Neural progenitor cell (in vitro differentiated cells): ENCODE data around the gene VPS26A. TPM values are rescaled to one million over a fixed set of nuclear protein-coding genes. Genes with fewer than 3 reads are reported as not detected.

Experiments
- DNase-seq: peaks from one replicate; pipeline ENCODE4 v3.0.0-alpha.2; 2016; ENCODE audit warnings: low spot score
- H2AFZ ChIP-seq: fragments of 200-600 bp; sonication (generic); replicated peaks from 2 replicates; pipeline ENCODE4 v1.6.1; 2016; ENCODE audit warnings: antibody characterized with exemption
- H3F3A ChIP-seq: fragments of 200-600 bp; sonication (generic); 2 replicates; pipeline ENCODE4 v1.6.1; 2016; ENCODE audit warnings: antibody characterized with exemption, low read depth
- H3K27ac ChIP-seq: fragments of 200-600 bp; sonication (generic); 2 replicates; pipeline ENCODE4 v1.5.1; 2016; ENCODE audit warnings: mild to moderate bottlenecking
- H3K27me3 ChIP-seq: fragments of 200-600 bp; sonication (generic); 2 replicates; pipeline ENCODE4 v1.6.1; 2016; ENCODE audit warnings: mild to moderate bottlenecking, moderate library complexity
- H3K36me3 ChIP-seq: fragments of 200-600 bp; sonication (generic); 2 replicates; pipeline ENCODE4 v1.5.1; 2016
- H3K4me1 ChIP-seq: fragments of 200-600 bp; sonication (generic); 2 replicates; pipeline ENCODE4 v1.6.1; 2016; ENCODE audit warnings: mixed run types
- H3K4me2 ChIP-seq: fragments of 200-600 bp; sonication (generic); 2 replicates; pipeline ENCODE4 v1.6.1; 2016
- H3K4me3 ChIP-seq: fragments of 200-600 bp; sonication (generic); 2 replicates; pipeline ENCODE4 v1.5.1; 2016
- H3K79me2 ChIP-seq: fragments of 200-600 bp; sonication (generic); 2 replicates; pipeline ENCODE4 v1.6.1; 2016; ENCODE audit warnings: low read depth
- H3K9ac ChIP-seq: fragments of 200-600 bp; sonication (generic); 2 replicates; pipeline ENCODE4 v1.6.1; 2016
- H3K9me3 ChIP-seq: fragments of 200-600 bp; sonication (generic); 2 replicates; pipeline ENCODE4 v1.5.1; 2016; ENCODE audit warnings: low read depth
- H4K20me1 ChIP-seq: fragments of 200-600 bp; sonication (generic); 2 replicates; pipeline ENCODE4 v1.6.1; 2016; ENCODE audit warnings: low read depth
- H3K27ac Mint-ChIP-seq: 3 replicates; pipeline ENCODE4 v1.8.0; 2021; ENCODE audit warnings: mixed read lengths
- H3K27me3 Mint-ChIP-seq: 2 replicates; pipeline ENCODE4 v1.8.0; 2022; ENCODE audit warnings: low read depth, mild to moderate bottlenecking, inconsistent platforms, moderate library complexity, mixed read lengths; ENCODE audit not compliant: insufficient read depth
- H3K36me3 Mint-ChIP-seq: 3 replicates; pipeline ENCODE4 v1.8.0; 2021; ENCODE audit warnings: mixed read lengths
- H3K4me1 Mint-ChIP-seq: 3 replicates; pipeline ENCODE4 v1.8.0; 2021; ENCODE audit warnings: mixed read lengths
- H3K4me3 Mint-ChIP-seq: 3 replicates; pipeline ENCODE4 v1.8.0; 2021; ENCODE audit warnings: mild to moderate bottlenecking, moderate library complexity, mixed read lengths
- H3K9me3 Mint-ChIP-seq: 3 replicates; pipeline ENCODE4 v1.8.0; 2020; ENCODE audit warnings: mixed read lengths
- EZH2 ChIP-seq: fragments of 200-600 bp; sonication (generic); IDR thresholded peaks from 2 replicates; pipeline ENCODE4 v1.6.1; 2017; ENCODE audit warnings: antibody characterized with exemption, mild to moderate bottlenecking, moderate library complexity
- EZH2phosphoT487 ChIP-seq: fragments of 200-600 bp; sonication (generic); IDR thresholded peaks from 2 replicates; pipeline ENCODE4 v1.6.1; 2017; ENCODE audit warnings: antibody characterized with exemption
- total RNA-seq: library from RNA; depleted of rRNA; stranded (reverse); fragments of >200 nt; gene quantifications from 2 replicates; pipeline ENCODE4 v1.2.3, GENCODE V29; 2015; ENCODE audit warnings: low replicate concordance
- TF ChIP-seq, protein P1 (sequence below): fragments of 200-600 bp; sonication (generic); IDR thresholded peaks from 2 replicates; pipeline ENCODE4 v1.5.1; 2017; ENCODE audit warnings: antibody characterized with exemption, mild to moderate bottlenecking

The VPS26A gene
- total RNA-seq, 1 donor from 2014 or later = 56.0 TPM

DNA sequence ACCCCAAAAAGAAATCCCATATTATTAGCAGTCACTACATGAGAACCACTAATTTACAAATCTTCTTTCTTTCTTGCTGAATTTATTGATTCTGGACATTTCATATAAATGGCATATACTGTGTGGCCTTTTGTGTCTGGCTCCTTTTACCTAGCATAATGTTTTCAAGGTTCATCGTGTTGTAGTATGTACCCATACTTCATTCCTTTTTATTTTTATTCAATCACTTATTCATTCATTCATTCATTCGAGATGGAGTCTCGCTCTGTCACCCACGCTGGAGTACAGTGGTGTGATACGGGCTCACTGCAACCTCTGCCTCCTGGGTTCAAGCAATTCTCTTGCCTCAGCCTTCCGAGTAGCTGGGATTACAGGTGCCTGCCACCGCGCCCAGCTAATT is 21.9 kb downstream of the VPS26A start:
- peaks cover 79% of the 10 kb centered on the region for H3K79me2 ChIP-seq
- no peaks in the 10 kb centered on the region for H3K27me3 Mint-ChIP-seq
- no peak for DNase-seq

DNA sequence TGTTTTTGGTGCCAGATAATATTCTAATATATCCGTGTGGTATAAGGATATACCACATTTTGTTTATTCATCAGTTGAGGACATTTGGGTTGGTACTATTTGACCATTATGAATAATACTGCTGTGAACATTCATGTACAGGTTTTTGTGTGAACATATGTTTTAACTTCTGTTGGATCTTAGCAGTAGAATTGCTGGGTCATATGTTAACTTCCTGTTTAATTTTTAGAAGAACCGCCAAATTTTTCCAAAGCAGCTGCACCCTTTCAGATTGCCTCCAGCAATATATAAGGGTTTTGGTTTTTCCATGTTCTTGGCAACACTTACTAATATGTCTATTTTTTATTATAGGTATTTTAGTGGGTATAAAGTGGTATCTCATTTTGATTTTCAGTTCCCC is 22.8 kb downstream of the VPS26A start:
- H3K4me3 Mint-ChIP-seq = no peak overlapping the region
- no peak overlapping the region for H3K27ac Mint-ChIP-seq
- Histone ChIP-seq H3K9ac (no peak overlapping the region), H2AFZ (no peak overlapping the region), H3K9me3 (no peaks in the 10 kb centered on the region), H3K27ac (no peak overlapping the region), H3K36me3 (no peaks in the 10 kb centered on the region), H3K4me1 (no peaks in the 10 kb centered on the region), H3K4me3 (no peak overlapping the region), H4K20me1 (peaks cover 12% of the 10 kb centered on the region), H3F3A (no peaks in the 10 kb centered on the region), H3K79me2 (peaks cover 75% of the 10 kb centered on the region), H3K4me2 (no peak overlapping the region), H3K27me3 (no peaks in the 10 kb centered on the region)
- TF ChIP-seq EZH2phosphoT487 (no peak), EZH2 (no peak)
- TF ChIP-seq, protein P1, sequence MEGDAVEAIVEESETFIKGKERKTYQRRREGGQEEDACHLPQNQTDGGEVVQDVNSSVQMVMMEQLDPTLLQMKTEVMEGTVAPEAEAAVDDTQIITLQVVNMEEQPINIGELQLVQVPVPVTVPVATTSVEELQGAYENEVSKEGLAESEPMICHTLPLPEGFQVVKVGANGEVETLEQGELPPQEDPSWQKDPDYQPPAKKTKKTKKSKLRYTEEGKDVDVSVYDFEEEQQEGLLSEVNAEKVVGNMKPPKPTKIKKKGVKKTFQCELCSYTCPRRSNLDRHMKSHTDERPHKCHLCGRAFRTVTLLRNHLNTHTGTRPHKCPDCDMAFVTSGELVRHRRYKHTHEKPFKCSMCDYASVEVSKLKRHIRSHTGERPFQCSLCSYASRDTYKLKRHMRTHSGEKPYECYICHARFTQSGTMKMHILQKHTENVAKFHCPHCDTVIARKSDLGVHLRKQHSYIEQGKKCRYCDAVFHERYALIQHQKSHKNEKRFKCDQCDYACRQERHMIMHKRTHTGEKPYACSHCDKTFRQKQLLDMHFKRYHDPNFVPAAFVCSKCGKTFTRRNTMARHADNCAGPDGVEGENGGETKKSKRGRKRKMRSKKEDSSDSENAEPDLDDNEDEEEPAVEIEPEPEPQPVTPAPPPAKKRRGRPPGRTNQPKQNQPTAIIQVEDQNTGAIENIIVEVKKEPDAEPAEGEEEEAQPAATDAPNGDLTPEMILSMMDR = no peak
- no peaks in the 10 kb centered on the region for H3K9me3 Mint-ChIP-seq
- H3K36me3 Mint-ChIP-seq = peaks cover 2% of the 10 kb centered on the region
- H3K27me3 Mint-ChIP-seq = no peaks in the 10 kb centered on the region
- no peak for DNase-seq
- H3K4me1 Mint-ChIP-seq = no peaks in the 10 kb centered on the region

More for the DNA sequence above, 21.9 kb downstream of the VPS26A start:
- Histone ChIP-seq H3K9me3 (no peaks in the 10 kb centered on the region), H3K4me1 (no peaks in the 10 kb centered on the region), H3K27me3 (no peaks in the 10 kb centered on the region), H3K36me3 (no peaks in the 10 kb centered on the region), H3K4me3 (no peak overlapping the region), H3F3A (no peaks in the 10 kb centered on the region), H2AFZ (no peak overlapping the region), H3K27ac (no peak overlapping the region), H3K4me2 (no peak overlapping the region), H3K9ac (no peak overlapping the region), H4K20me1 (peaks cover 12% of the 10 kb centered on the region)
- H3K36me3 Mint-ChIP-seq = peaks cover 2% of the 10 kb centered on the region
- no peak overlapping the region for H3K4me3 Mint-ChIP-seq
- no peaks in the 10 kb centered on the region for H3K4me1 Mint-ChIP-seq
- no peak overlapping the region for H3K27ac Mint-ChIP-seq
- H3K9me3 Mint-ChIP-seq = no peaks in the 10 kb centered on the region
- TF ChIP-seq EZH2phosphoT487 (no peak), EZH2 (no peak)
- TF ChIP-seq, protein P1 = no peak

DNA sequence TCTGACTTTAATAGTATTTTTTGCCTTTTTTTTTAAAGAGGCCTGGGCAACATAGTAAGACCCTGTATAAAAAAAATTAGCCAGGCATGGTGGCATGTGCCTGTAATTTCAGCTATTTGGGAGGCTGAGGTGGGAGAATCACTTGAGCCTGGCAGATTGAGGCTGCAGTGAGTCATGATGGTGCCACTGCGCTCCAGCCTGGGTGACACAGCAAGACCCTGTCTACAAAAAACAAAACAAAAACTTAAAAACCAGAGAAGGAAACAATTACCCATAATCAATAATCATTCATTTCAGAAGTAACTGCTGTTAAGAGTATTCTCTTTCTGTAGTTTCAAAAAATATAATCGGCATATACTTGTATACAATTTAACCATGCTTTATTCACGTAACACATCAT is 28.0 kb downstream of the VPS26A start:
- Histone ChIP-seq H3K27me3 (no peaks in the 10 kb centered on the region), H3K36me3 (no peaks in the 10 kb centered on the region), H3K79me2 (peaks cover 50% of the 10 kb centered on the region), H3K4me2 (no peak overlapping the region), H3K4me1 (no peaks in the 10 kb centered on the region), H3K4me3 (no peak overlapping the region), H3F3A (peaks cover 4% of the 10 kb centered on the region), H2AFZ (no peak overlapping the region), H4K20me1 (peaks cover 9% of the 10 kb centered on the region), H3K27ac (no peak overlapping the region), H3K9me3 (no peaks in the 10 kb centered on the region), H3K9ac (no peak overlapping the region)
- Mint-ChIP-seq H3K36me3 (no peaks in the 10 kb centered on the region), H3K27me3 (no peaks in the 10 kb centered on the region), H3K4me1 (no peaks in the 10 kb centered on the region), H3K27ac (no peak overlapping the region), H3K9me3 (no peaks in the 10 kb centered on the region), H3K4me3 (no peak overlapping the region)
- TF ChIP-seq EZH2 (no peak), EZH2phosphoT487 (no peak)
- TF ChIP-seq, protein P1 = no peak
- no peak for DNase-seq
